ENCODE measurements around the gene RARG. TPM values are rescaled to one million over a fixed set of nuclear protein-coding genes. Genes with fewer than 3 reads are reported as not detected.
"Not testable (repeated sequence)": the region's sequence is repeated elsewhere in the genome, so short reads cannot be mapped to it uniquely, and the experiment has no call there.

The RARG gene
- total RNA-seq, 1 donor from 2014 or later: 21.7 TPM

- Mint-ChIP-seq H3K27ac (ENCODE audit: unreplicated experiment) (no peak overlapping the region), H3K4me1 (ENCODE audit: low read depth) (peaks cover 19% of the 10 kb centered on the region), H3K9me3 (ENCODE audit: low read depth) (no peaks in the 10 kb centered on the region), H3K36me3 (ENCODE audit: low read depth) (no peaks in the 10 kb centered on the region), H3K27me3 (ENCODE audit: low read depth) (no peaks in the 10 kb centered on the region), H3K4me3 (ENCODE audit: unreplicated experiment) (no peak overlapping the region)
- DNase-seq (ENCODE audit: low spot score): no peak
- TF ChIP-seq CTCF (IDR thresholded peaks at IDR 0.05): no peak
Observed at GRCh38 chr12:53204351-53204750, 27.7 kb downstream of the RARG start.

- H3K27me3 Mint-ChIP-seq (ENCODE audit: low read depth); H3K9me3 Mint-ChIP-seq (ENCODE audit: low read depth); DNase-seq (ENCODE audit: low spot score); H3K27ac Mint-ChIP-seq (ENCODE audit: unreplicated experiment); H3K4me3 Mint-ChIP-seq (ENCODE audit: unreplicated experiment); H3K36me3 Mint-ChIP-seq (ENCODE audit: low read depth): not testable (repeated sequence)
- peaks cover 22% of the 10 kb centered on the region for H3K4me1 Mint-ChIP-seq (ENCODE audit: low read depth)
Observed at GRCh38 chr12:53202316-53202715, 29.7 kb downstream of the RARG start.

DNA sequence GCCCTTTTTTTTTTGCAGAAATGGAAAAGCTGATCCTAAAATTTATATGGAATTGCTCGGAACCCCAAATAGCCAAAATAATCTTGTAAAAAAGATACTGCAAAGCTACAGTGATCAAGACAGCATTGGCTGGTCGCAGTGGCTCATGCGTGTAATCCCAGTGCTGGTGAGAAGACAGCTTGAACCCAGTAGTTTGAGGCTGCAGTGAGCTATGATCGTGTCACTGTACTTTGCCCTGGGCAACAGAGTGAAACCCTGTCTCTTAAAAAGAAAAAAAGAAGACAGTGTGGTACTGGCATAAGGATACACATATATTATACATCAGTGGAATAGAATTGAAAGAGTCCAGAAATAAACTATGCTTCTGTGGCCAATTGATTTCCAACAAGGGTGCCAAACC, 30.4 kb downstream of the RARG start:
- Mint-ChIP-seq H3K27ac (ENCODE audit: unreplicated experiment) (no peak overlapping the region), H3K4me1 (ENCODE audit: low read depth) (peaks cover 20% of the 10 kb centered on the region), H3K27me3 (ENCODE audit: low read depth) (peaks cover 7% of the 10 kb centered on the region), H3K4me3 (ENCODE audit: unreplicated experiment) (no peak overlapping the region), H3K9me3 (ENCODE audit: low read depth) (no peaks in the 10 kb centered on the region), H3K36me3 (ENCODE audit: low read depth) (no peaks in the 10 kb centered on the region)
- no peak for DNase-seq (ENCODE audit: low spot score)
- no peak for TF ChIP-seq CTCF (IDR thresholded peaks at IDR 0.05)

GRCh38 chr12:53201177-53201541, 30.9 kb downstream of the RARG start:
- H3K9me3 Mint-ChIP-seq (ENCODE audit: low read depth): no peaks in the 10 kb centered on the region
- DNase-seq (ENCODE audit: low spot score): no peak
- H3K27me3 Mint-ChIP-seq (ENCODE audit: low read depth): peaks cover 7% of the 10 kb centered on the region
- H3K27ac Mint-ChIP-seq (ENCODE audit: unreplicated experiment): peak overlapping the region; percentile 2
- peaks cover 16% of the 10 kb centered on the region for H3K4me1 Mint-ChIP-seq (ENCODE audit: low read depth)
- no peaks in the 10 kb centered on the region for H3K36me3 Mint-ChIP-seq (ENCODE audit: low read depth)
- no peak overlapping the region for H3K4me3 Mint-ChIP-seq (ENCODE audit: unreplicated experiment)
- no peak for TF ChIP-seq CTCF (IDR thresholded peaks at IDR 0.05)

DNA sequence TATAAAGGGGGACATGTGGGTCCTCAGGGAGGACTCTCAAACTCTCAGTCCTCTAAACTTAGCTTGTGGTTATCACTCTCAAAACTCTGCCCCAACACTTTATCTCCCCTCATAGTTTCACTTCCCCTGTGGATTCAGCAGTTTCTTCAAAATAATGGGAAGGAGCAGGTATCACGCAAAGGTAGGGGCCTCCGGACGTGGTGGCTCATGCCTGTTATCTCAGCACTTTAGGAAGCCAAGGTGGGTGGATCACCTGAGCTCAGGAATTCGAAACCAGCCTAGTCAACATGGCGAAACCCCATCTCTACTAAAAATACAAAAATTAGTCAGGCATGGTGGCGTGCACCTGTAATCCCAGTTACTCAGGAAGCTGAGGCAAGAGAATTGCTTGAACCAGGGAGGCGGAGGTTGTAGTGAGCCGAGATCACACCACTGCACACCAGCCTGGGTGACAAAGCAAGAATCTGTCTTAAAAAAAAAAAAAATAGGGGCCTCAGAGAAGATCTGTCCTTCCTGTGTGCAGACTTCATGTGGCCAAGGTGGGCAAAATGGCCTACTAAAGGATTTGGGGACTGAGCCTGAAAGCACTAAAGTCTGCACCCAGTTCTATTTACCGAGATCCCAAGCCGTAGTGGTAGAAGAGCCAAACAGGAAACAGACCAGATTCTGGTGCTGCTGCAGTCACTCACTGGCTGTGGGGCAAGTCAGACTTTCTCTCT, 31.4 kb downstream of the RARG start:
- no peak overlapping the region for H3K4me3 Mint-ChIP-seq (ENCODE audit: unreplicated experiment)
- H3K27me3 Mint-ChIP-seq (ENCODE audit: low read depth): peaks cover 7% of the 10 kb centered on the region
- no peak for DNase-seq (ENCODE audit: low spot score)
- peaks cover 10% of the 10 kb centered on the region for H3K4me1 Mint-ChIP-seq (ENCODE audit: low read depth)
- no peaks in the 10 kb centered on the region for H3K36me3 Mint-ChIP-seq (ENCODE audit: low read depth)
- H3K9me3 Mint-ChIP-seq (ENCODE audit: low read depth): no peaks in the 10 kb centered on the region
- no peak for TF ChIP-seq CTCF (IDR thresholded peaks at IDR 0.05)
- peak overlapping the region; percentile 2 for H3K27ac Mint-ChIP-seq (ENCODE audit: unreplicated experiment)

DNA sequence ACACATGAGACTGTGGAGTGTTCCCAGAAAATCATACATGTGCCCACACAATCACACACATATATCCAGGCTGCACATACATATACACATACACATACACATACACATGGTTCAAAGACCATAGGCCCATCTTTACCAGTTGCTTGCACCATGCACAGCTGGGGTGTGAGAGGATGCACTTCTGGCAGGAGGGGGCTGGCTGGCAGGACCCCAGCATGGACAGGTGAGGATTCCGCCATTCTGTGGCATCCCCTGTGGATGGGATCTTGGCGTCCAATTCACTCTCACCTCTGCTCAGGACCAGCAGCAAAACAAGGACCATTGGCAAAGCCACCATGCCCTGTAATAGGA, 31.9 kb downstream of the RARG start:
- DNase-seq (ENCODE audit: low spot score): no peak
- no peaks in the 10 kb centered on the region for H3K36me3 Mint-ChIP-seq (ENCODE audit: low read depth)
- TF ChIP-seq CTCF (IDR thresholded peaks at IDR 0.05): no peak
- H3K27ac Mint-ChIP-seq (ENCODE audit: unreplicated experiment): no peak overlapping the region
- H3K27me3 Mint-ChIP-seq (ENCODE audit: low read depth): peaks cover 7% of the 10 kb centered on the region
- no peak overlapping the region for H3K4me3 Mint-ChIP-seq (ENCODE audit: unreplicated experiment)
- H3K4me1 Mint-ChIP-seq (ENCODE audit: low read depth): peaks cover 9% of the 10 kb centered on the region
- H3K9me3 Mint-ChIP-seq (ENCODE audit: low read depth): no peaks in the 10 kb centered on the region

Measured in chondrocyte (in vitro differentiated cells).